Measurements from ENCODE around the gene SENP1. TPM values are rescaled to one million over a fixed set of nuclear protein-coding genes. Genes with fewer than 3 reads are reported as not detected.

SENP1 gene
- total and polyA plus RNA-seq, 2 donors (not counting 3 experiments of a cell fraction or from before 2014, with no cell fraction given): 9.9 to 20.5 TPM

DNA sequence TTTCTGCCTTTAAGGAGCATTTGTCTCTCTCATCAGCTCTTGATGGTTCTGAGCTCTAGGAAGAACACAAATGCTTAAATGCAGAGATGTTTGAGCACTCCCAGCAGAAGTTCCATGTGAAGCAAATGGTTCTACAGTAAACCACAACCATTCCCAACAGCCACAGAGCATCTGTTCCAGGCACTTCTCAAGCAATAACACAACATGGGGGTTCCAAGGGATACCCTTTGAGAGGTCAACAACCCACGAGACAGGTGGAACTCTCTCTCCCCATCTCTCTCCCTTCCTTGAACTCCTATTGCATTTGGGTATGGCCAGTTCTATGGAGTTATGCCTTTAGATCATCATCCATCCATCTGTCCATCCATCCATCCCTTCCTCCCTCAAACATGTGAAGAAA lies 96.4 kb downstream of the SENP1 start:
- ChIA-PET CTCF (no interaction called here), POLR2A (no interaction called here)
- no peak for FAIRE-seq
- Histone ChIP-seq H3K79me2 (ENCODE audit: control insufficient read depth, insufficient read depth, low read length) (no peaks in the 10 kb centered on the region), H3K9me1 (replicated peaks; ENCODE audit: control insufficient read depth, extremely low read depth, insufficient read depth, low read length) (no peaks in the 10 kb centered on the region), H3K4me1 (ENCODE audit: control insufficient read depth, extremely low read depth, insufficient read depth, low read length) (no peaks in the 10 kb centered on the region), H4K20me1 (replicated peaks; ENCODE audit: control insufficient read depth, extremely low read depth, insufficient read depth, low read length) (no peaks in the 10 kb centered on the region), H3K36me3 (ENCODE audit: control insufficient read depth in 2 of 2, extremely low read depth in 1 of 2, insufficient read depth in 2 of 2, low read length in 2 of 2) (no peaks in the 10 kb centered on the region), H3K27ac (ENCODE audit: insufficient read depth, low read depth, low read length) (no peak overlapping the region), H3K9me3 (replicated peaks; ENCODE audit: control insufficient read depth, insufficient read depth, low read length) (no peaks in the 10 kb centered on the region), H3K27me3 (ENCODE audit: control insufficient read depth in 2 of 2, insufficient read depth in 2 of 2, low read length in 2 of 2) (peaks cover 48 to 63% of the 10 kb centered on the region in 2 experiments), H2AFZ (ENCODE audit: low read depth, low read length) (no peak overlapping the region), H3K4me3 (replicated peaks in 1 of 3; ENCODE audit: insufficient read depth in 1 of 3, low read depth in 1 of 3, low read length in 3 of 3) (no peak overlapping the region), H3K4me2 (ENCODE audit: insufficient read depth, low read length) (no peak overlapping the region), H3K9ac (replicated peaks; ENCODE audit: extremely low read depth, insufficient read depth, low read length) (no peak overlapping the region)
- intact Hi-C loops (cut with micrococcal nuclease) (no loop called here), dilution Hi-C loops (cut with MboI; ENCODE audit: extremely low pct_ligation_motif_present, low sequenced_read_pairs) (no loop called here)
- DNase-seq (ENCODE audit: low read depth, low spot score): no peak
- BruUV-seq (replicated peaks): no TSS peak
- TF ChIP-seq POLR2A (IDR thresholded peaks at IDR 0.05; ENCODE audit: low read depth, low read length): no peak
- no peak for TF ChIP-seq JUN (IDR thresholded peaks at IDR 0.05; ENCODE audit: borderline replicate concordance, insufficient read depth, insufficient read length, low read depth)

DNA sequence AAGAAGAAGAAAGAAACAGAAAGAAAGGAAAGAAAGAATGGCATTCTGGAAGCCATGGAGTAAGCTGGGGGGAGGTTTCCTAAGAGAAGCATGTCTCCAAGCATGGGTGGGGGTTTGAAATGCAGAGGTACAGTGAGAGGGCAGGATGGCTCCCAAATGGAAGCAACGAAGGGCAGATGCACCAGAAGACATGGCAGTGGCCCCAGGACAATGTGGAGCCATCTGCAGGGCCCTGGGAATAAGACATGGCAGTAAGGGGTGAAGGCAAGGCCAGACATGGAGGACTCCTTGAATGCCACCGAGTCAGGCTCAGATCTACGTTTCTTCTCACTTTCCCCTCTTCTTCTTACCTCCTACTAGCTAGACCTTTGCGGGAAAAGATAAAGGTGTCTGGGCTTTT lies 96.9 kb downstream of the SENP1 start:
- peaks cover 51 to 68% of the 10 kb centered on the region in 2 experiments for H3K27me3 ChIP-seq (ENCODE audit: control insufficient read depth in 2 of 2, insufficient read depth in 2 of 2, low read length in 2 of 2)
- POLR2A ChIA-PET: interaction anchor here (0.7 kb wide), 1 partner anchor 1591 kb away, joined by 3 read pairs; no protein-coding TSS in a partner anchor
- no peaks in the 10 kb centered on the region for H3K4me1 ChIP-seq (ENCODE audit: control insufficient read depth, extremely low read depth, insufficient read depth, low read length)
- H3K9ac ChIP-seq (replicated peaks; ENCODE audit: extremely low read depth, insufficient read depth, low read length): no peak overlapping the region
- BruUV-seq (replicated peaks): no TSS peak
- no peaks in the 10 kb centered on the region for H3K36me3 ChIP-seq (ENCODE audit: control insufficient read depth in 2 of 2, extremely low read depth in 1 of 2, insufficient read depth in 2 of 2, low read length in 2 of 2)
- H2AFZ ChIP-seq (ENCODE audit: low read depth, low read length): no peak overlapping the region
- H3K79me2 ChIP-seq (ENCODE audit: control insufficient read depth, insufficient read depth, low read length): no peaks in the 10 kb centered on the region
- intact Hi-C loops (cut with micrococcal nuclease): no loop called here
- TF ChIP-seq, protein P1, sequence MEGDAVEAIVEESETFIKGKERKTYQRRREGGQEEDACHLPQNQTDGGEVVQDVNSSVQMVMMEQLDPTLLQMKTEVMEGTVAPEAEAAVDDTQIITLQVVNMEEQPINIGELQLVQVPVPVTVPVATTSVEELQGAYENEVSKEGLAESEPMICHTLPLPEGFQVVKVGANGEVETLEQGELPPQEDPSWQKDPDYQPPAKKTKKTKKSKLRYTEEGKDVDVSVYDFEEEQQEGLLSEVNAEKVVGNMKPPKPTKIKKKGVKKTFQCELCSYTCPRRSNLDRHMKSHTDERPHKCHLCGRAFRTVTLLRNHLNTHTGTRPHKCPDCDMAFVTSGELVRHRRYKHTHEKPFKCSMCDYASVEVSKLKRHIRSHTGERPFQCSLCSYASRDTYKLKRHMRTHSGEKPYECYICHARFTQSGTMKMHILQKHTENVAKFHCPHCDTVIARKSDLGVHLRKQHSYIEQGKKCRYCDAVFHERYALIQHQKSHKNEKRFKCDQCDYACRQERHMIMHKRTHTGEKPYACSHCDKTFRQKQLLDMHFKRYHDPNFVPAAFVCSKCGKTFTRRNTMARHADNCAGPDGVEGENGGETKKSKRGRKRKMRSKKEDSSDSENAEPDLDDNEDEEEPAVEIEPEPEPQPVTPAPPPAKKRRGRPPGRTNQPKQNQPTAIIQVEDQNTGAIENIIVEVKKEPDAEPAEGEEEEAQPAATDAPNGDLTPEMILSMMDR (IDR thresholded peaks at IDR 0.05; ENCODE audit: extremely low read depth in 1 of 2, insufficient read depth in 1 of 2, low read depth in 1 of 2, low read length in 2 of 2): no peak
- TF ChIP-seq JUN (IDR thresholded peaks at IDR 0.05; ENCODE audit: borderline replicate concordance, insufficient read depth, insufficient read length, low read depth): no peak
- H3K4me3 ChIP-seq (replicated peaks in 1 of 3; ENCODE audit: insufficient read depth in 1 of 3, low read depth in 1 of 3, low read length in 3 of 3): no peak overlapping the region
- dilution Hi-C loops (cut with MboI; ENCODE audit: extremely low pct_ligation_motif_present, low sequenced_read_pairs): no loop called here
- no peaks in the 10 kb centered on the region for H3K9me3 ChIP-seq (replicated peaks; ENCODE audit: control insufficient read depth, insufficient read depth, low read length)
- H3K9me1 ChIP-seq (replicated peaks; ENCODE audit: control insufficient read depth, extremely low read depth, insufficient read depth, low read length): no peaks in the 10 kb centered on the region
- FAIRE-seq (no peak), DNase-seq (ENCODE audit: low read depth, low spot score) (no peak)
- CTCF ChIA-PET: no interaction called here
- H4K20me1 ChIP-seq (replicated peaks; ENCODE audit: control insufficient read depth, extremely low read depth, insufficient read depth, low read length): no peaks in the 10 kb centered on the region
- no peak overlapping the region for H3K27ac ChIP-seq (ENCODE audit: insufficient read depth, low read depth, low read length)
- H3K4me2 ChIP-seq (ENCODE audit: insufficient read depth, low read length): no peak overlapping the region
